Astrocyte of the cerebellum (primary cell): ENCODE results near the gene RNMT.

Source experiments
- DNase-seq: peaks from one replicate; pipeline ENCODE4 v3.0.0-alpha.2; 2011; ENCODE audit warnings: low read depth
- H3K4me3 ChIP-seq: 2 replicates; pipeline ENCODE4 v1.5.1; 2011; ENCODE audit warnings: mild to moderate bottlenecking, low read depth, low read length, moderate library complexity
- CTCF ChIP-seq: IDR thresholded peaks from 2 replicates; pipeline ENCODE4 v1.5.1; 2012; ENCODE audit warnings: low read length, low read depth, moderate library complexity, mild to moderate bottlenecking; ENCODE audit errors: missing control alignments
- in situ Hi-C: cut with HindIII; loops from 2 replicates; pipeline ENCODE4 v1.10.0; 2017; ENCODE audit warnings: low sequenced_read_pairs

Gene RNMT

DNA sequence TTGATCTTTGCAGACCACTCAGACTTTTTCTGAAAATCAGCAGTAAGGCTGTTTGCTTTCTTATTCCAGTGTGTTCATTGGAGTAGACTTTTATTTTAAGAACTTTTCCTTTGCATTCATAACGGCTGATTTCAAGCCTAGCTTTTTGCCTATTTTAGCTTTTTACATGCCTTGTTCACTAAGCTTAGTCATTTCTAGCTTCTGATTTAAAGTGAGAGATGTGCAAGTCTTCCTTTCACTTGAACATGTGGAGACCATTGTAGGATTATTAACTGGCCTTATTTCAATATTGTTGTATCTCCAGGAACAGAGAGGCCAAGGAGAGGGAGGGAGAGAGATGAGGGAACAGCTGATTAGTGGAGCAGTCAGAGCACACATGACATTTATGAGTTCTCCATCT is 32.1 kb downstream of the RNMT start:
- DNase-seq, result no peak
- H3K4me3 ChIP-seq, result no peak overlapping the region
- in situ Hi-C loops, result no loop called here
- TF ChIP-seq CTCF, result no peak

- in situ Hi-C loops, result no loop called here
- no peak overlapping the region for H3K4me3 ChIP-seq
- TF ChIP-seq CTCF, result no peak
- no peak for DNase-seq
Measured at GRCh38 chr18:13760047-13760446, 33.6 kb downstream of the RNMT start.

- in situ Hi-C loops, result no loop called here
- TF ChIP-seq CTCF, result no peak
- H3K4me3 ChIP-seq, result no peak overlapping the region
- DNase-seq, result no peak
Measured at GRCh38 chr18:13762690-13763439, 36.4 kb downstream of the RNMT start.

DNA sequence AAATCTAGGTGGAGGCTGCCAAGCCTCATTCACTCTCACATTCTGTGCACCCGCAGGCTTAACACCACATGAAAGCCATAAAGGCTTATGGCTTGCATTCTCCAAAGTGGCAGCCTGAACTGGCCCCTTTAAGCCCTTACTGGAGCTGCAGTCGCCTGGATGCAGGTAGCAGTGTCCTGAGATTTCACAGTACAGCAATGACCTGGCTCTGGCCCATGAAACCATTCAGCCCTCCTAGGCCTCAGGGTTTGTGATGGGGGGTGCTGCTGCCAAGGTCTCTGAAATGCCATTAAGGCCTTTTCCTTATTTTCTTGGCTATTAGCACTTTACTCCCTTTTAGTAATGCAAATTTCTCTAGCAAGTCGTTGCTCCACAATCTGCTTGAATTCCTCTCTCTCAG is 48.6 kb downstream of the RNMT start:
- TF ChIP-seq CTCF, result no peak
- in situ Hi-C loops, result no loop called here
- H3K4me3 ChIP-seq, result no peak overlapping the region
- DNase-seq, result no peak

- H3K4me3 ChIP-seq, result no peak overlapping the region
- in situ Hi-C loops, result no loop called here
- TF ChIP-seq CTCF, result no peak
- no peak for DNase-seq
Measured at GRCh38 chr18:13791181-13791580, 64.7 kb downstream of the RNMT start.

DNA sequence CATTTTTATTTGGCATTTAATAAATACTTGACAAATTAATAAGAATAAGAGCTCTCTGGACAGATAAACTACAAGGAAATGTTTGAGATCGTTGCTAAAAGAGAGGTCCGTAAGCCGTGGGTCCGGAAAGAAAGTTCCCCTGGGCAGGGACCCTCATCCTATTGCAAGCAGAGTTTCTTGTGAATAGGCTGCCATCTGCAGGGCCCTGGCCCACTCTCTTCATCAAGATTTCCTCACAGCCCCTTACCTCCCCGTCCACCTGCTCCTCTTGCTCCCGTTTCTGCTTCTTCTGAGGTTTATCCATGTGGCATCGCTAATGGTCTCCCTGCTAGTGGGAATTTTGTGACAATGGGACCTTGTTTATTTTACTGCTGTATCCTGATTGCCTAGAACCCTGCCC is 67.3 kb downstream of the RNMT start:
- TF ChIP-seq CTCF, result no peak
- in situ Hi-C loops, result no loop called here
- DNase-seq, result no peak

More for the DNA sequence above, 67.3 kb downstream of the RNMT start:
- H3K4me3 ChIP-seq, result no peak overlapping the region
